ENCODE measurements around the gene CYTH1. TPM values are rescaled to one million over a fixed set of nuclear protein-coding genes. Genes with fewer than 3 reads are reported as not detected.

The CYTH1 gene
- total and polyA plus RNA-seq, 10 of the 15 experiments (the other 5 are each of a cell fraction or from before 2014, with no cell fraction given), result 6.6 to 188 (median 145) TPM

DNA sequence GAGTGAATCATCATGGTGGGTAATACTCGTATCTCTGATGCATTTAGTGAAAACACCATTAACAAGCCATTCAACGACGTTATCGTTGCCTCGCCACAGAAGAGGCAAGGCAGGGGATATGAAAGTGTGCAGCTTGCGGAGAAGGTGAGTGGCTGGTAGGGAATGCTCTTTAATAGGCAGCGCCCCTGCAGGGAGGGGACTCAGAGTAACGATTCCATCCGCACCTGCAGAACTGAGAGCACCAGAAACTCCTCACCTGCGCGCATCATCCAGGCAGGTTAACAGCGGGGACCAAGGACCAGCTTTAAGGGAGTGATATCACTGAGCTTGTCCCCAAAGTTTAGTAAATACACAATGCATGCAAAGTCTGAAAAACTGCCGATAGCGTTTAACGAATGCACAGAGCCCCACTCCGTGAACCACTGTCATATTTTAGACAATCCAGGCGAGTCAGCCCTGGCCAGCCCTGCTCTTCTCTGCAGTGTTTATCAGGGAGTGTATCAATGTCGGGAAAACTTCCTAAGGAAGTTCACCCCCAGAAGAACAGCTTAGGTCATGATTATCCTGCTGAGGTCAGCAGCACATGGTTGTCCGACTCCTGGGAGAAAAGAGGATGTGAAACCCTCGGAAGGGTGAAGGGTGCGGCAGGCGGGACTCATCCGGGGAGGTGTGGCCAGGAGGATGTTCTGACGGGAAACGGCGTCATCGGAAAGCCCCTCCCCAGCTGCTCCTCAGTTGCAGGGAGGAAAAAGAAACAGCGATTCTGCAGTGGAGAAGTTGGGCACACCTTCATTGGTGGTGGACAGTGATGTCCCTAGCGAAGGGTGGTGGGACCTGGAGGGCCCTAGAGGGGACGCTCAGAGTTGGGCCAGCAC lies 136.4 kb downstream of the CYTH1 start (continued):
- no peak for TF ChIP-seq E2F8 (IDR thresholded peaks at IDR 0.05; ENCODE audit: low read depth, partially characterized antibody)
- no peak for TF ChIP-seq HCFC1 (IDR thresholded peaks at IDR 0.05; ENCODE audit: low read length)
- no peak for TF ChIP-seq SRF (IDR thresholded peaks at IDR 0.05; ENCODE audit: low read depth in 2 of 2, low read length in 2 of 2)
- peak; percentile 94 for TF ChIP-seq DPF2 (IDR thresholded peaks at IDR 0.05)
- TF ChIP-seq JUND (IDR thresholded peaks at IDR 0.05; ENCODE audit: low read depth, low read length), result no peak; the same call in 1 of the 2 replicates
- TF ChIP-seq GABPA (IDR thresholded peaks at IDR 0.05; ENCODE audit: low read depth), result no peak
- peak; percentile 64 for TF ChIP-seq POLR2A (IDR thresholded peaks at IDR 0.05; ENCODE audit: low read depth, low read length)
- TF ChIP-seq TCF7 (IDR thresholded peaks at IDR 0.05; ENCODE audit: borderline replicate concordance), result no peak
- TF ChIP-seq, protein P1, sequence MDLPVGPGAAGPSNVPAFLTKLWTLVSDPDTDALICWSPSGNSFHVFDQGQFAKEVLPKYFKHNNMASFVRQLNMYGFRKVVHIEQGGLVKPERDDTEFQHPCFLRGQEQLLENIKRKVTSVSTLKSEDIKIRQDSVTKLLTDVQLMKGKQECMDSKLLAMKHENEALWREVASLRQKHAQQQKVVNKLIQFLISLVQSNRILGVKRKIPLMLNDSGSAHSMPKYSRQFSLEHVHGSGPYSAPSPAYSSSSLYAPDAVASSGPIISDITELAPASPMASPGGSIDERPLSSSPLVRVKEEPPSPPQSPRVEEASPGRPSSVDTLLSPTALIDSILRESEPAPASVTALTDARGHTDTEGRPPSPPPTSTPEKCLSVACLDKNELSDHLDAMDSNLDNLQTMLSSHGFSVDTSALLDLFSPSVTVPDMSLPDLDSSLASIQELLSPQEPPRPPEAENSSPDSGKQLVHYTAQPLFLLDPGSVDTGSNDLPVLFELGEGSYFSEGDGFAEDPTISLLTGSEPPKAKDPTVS (IDR thresholded peaks at IDR 0.05; ENCODE audit: low read depth, low read length), result no peak
- TF ChIP-seq SREBF2 (IDR thresholded peaks at IDR 0.05; ENCODE audit: low read length), result no peak
- TF ChIP-seq HDAC2 (IDR thresholded peaks at IDR 0.05), result no peak
- no peak for TF ChIP-seq SMC3 (IDR thresholded peaks at IDR 0.05; ENCODE audit: borderline replicate concordance, low read length)
- no peak; the same call in 1 of the 2 replicates for TF ChIP-seq BACH1 (IDR thresholded peaks at IDR 0.05; ENCODE audit: borderline replicate concordance)
- no peak for TF ChIP-seq CBFB (IDR thresholded peaks at IDR 0.05; ENCODE audit: low read depth)
- no peak for TF ChIP-seq LARP7 (IDR thresholded peaks at IDR 0.05)
- TF ChIP-seq ZZZ3 (IDR thresholded peaks at IDR 0.05; ENCODE audit: control insufficient read depth, insufficient read length, low read depth), result no peak
- TF ChIP-seq EP300 (IDR thresholded peaks at IDR 0.05; ENCODE audit: borderline replicate concordance in 1 of 2, control insufficient read depth in 1 of 2, low read depth in 2 of 2, low read length in 2 of 2), result peak; percentile 46 to 77; a peak in 3 of 4 replicates
- no peak for TF ChIP-seq CEBPZ (IDR thresholded peaks at IDR 0.05; ENCODE audit: low read depth, low read length)
- no peak for TF ChIP-seq FOS (IDR thresholded peaks at IDR 0.05; ENCODE audit: borderline replicate concordance, extremely low read depth, insufficient read length)
- no peak for TF ChIP-seq CBX5 (IDR thresholded peaks at IDR 0.05; ENCODE audit: low read depth)
- peak; percentile 75 for TF ChIP-seq ATF7 (IDR thresholded peaks at IDR 0.05; ENCODE audit: low read depth)
- TF ChIP-seq, protein P2, sequence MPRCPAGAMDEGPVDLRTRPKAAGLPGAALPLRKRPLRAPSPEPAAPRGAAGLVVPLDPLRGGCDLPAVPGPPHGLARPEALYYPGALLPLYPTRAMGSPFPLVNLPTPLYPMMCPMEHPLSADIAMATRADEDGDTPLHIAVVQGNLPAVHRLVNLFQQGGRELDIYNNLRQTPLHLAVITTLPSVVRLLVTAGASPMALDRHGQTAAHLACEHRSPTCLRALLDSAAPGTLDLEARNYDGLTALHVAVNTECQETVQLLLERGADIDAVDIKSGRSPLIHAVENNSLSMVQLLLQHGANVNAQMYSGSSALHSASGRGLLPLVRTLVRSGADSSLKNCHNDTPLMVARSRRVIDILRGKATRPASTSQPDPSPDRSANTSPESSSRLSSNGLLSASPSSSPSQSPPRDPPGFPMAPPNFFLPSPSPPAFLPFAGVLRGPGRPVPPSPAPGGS (IDR thresholded peaks at IDR 0.05; ENCODE audit: borderline replicate concordance, insufficient read depth, low read depth, low read length, poor library complexity, severe bottlenecking), result no peak

All from GM12878 (cell line).